K562 (cell line): ENCODE measurements around the gene ISYNA1. TPM values are rescaled to one million over a fixed set of nuclear protein-coding genes. Genes with fewer than 3 reads are reported as not detected.

Experiments used
- ATF7 ChIP-seq: fragments of 450-650 bp; IDR thresholded peaks from 2 replicates; pipeline ENCODE4 v1.7.1; 2014; ENCODE audit warnings: mild to moderate bottlenecking, moderate library complexity
- BHLHE40 ChIP-seq: IDR thresholded peaks from 2 replicates; pipeline ENCODE4 v1.6.1; 2011; ENCODE audit warnings: low read length, improper control_type of control experiment
- CBFA2T2 ChIP-seq: fragments of 450-650 bp; conservative IDR thresholded peaks from 2 replicates; pipeline ENCODE4 v1.6.1; 2017; ENCODE audit warnings: mild to moderate bottlenecking
- CTBP1 ChIP-seq: fragments of 450-650 bp; IDR thresholded peaks from 2 replicates; pipeline ENCODE4 v1.6.1; 2016; ENCODE audit warnings: borderline replicate concordance
- DMBX1 ChIP-seq: fragments of 250-450 bp; sonication (Bioruptor Pico); IDR thresholded peaks from 2 replicates; pipeline ENCODE4 v1.8.0; 2022; ENCODE audit warnings: inconsistent platforms, mild to moderate bottlenecking, moderate library complexity, borderline replicate concordance
- E2F6 ChIP-seq, 2 experiments: IDR thresholded peaks; 2 replicates each; pipeline ENCODE4 v1.6.1; 2011; ENCODE audit warnings: borderline replicate concordance in 1 of 2, control low read depth in 1 of 2, low read depth in 1 of 2, low read length in 1 of 2, mild to moderate bottlenecking in 1 of 2, mixed read lengths in 1 of 2, moderate library complexity in 1 of 2; ENCODE audit not compliant: insufficient read depth in 1 of 2, insufficient read length in 1 of 2, poor library complexity in 1 of 2, severe bottlenecking in 1 of 2; ENCODE audit errors: extremely low read depth in 1 of 2
- GABPA ChIP-seq: fragments of 200-800 bp; sonication (Bioruptor generic); conservative IDR thresholded peaks from 2 replicates; pipeline ENCODE4 v1.6.1; 2016; ENCODE audit warnings: low read depth, missing genetic modification characterization, missing compliant biosample characterization
- HDAC8 ChIP-seq: fragments of 450-650 bp; IDR thresholded peaks from 2 replicates; pipeline ENCODE4 v1.6.1; 2016; ENCODE audit warnings: mild to moderate bottlenecking, missing genetic modification characterization, moderate library complexity, missing compliant biosample characterization
- HOXB6 ChIP-seq: fragments of 250-450 bp; sonication (Bioruptor Pico); IDR thresholded peaks from 2 replicates; pipeline ENCODE4 v1.5.1; 2022; ENCODE audit warnings: mild to moderate bottlenecking, borderline replicate concordance
- JUN ChIP-seq, 2 experiments: sonication (generic) in 1 of 2; formaldehyde crosslinking in 1 of 2; IDR thresholded peaks; 2 replicates each; pipeline versions ENCODE4 v1.6.1 to v1.8.0; 2012 to 2022; ENCODE audit warnings: borderline replicate concordance in 2 of 2, mild to moderate bottlenecking in 2 of 2, improper control_type of control experiment in 1 of 2, low read depth in 1 of 2, low read length in 1 of 2, missing genetic modification reagents in 1 of 2
- KDM4B ChIP-seq, 2 experiments: fragments of 450-650 bp in 1 of 2; sonication (generic) in 1 of 2; IDR thresholded peaks; 2 replicates each; pipeline ENCODE4 v1.6.1; 2016 to 2017; ENCODE audit warnings: borderline replicate concordance in 2 of 2, antibody characterized with exemption in 1 of 2, low read depth in 1 of 2, mild to moderate bottlenecking in 1 of 2
- L3MBTL2 ChIP-seq: fragments of 450-650 bp; IDR thresholded peaks from 2 replicates; pipeline ENCODE4 v1.6.1; 2016; ENCODE audit warnings: mild to moderate bottlenecking, moderate library complexity
- MBD2 ChIP-seq: sonication (generic); IDR thresholded peaks from 2 replicates; pipeline ENCODE4 v1.6.1; 2016; ENCODE audit warnings: low read depth, borderline replicate concordance
- NCOA6 ChIP-seq: fragments of 450-650 bp; IDR thresholded peaks from 2 replicates; pipeline ENCODE4 v1.6.1; 2017; ENCODE audit warnings: mild to moderate bottlenecking
- RAD21 ChIP-seq, 2 experiments: fragments of 250-450 bp in 1 of 2; fragments of 450-650 bp in 1 of 2; sonication (Bioruptor Pico) in 1 of 2; formaldehyde crosslinking in 1 of 2; IDR thresholded peaks in 1 of 2; conservative IDR thresholded peaks in 1 of 2; 2 replicates each; pipeline versions ENCODE4 v1.4.0 to v1.8.0; 2020 to 2022; ENCODE audit warnings: mild to moderate bottlenecking in 2 of 2, moderate library complexity in 1 of 2
- RHOXF2B ChIP-seq: fragments of 250-450 bp; sonication (Bioruptor Pico); conservative IDR thresholded peaks from 2 replicates; pipeline ENCODE4 v1.5.1; 2021
- SMARCE1 ChIP-seq: fragments of 450-650 bp; IDR thresholded peaks from 2 replicates; pipeline ENCODE4 v1.7.1; 2016; ENCODE audit warnings: mild to moderate bottlenecking
- TCFL5 ChIP-seq: fragments of 250-450 bp; sonication (Bioruptor Pico); conservative IDR thresholded peaks from 2 replicates; pipeline ENCODE4 v1.6.1; 2021; ENCODE audit warnings: mild to moderate bottlenecking, moderate library complexity, matching md5 sums
- ZBTB9 ChIP-seq: fragments of 450-650 bp; formaldehyde crosslinking; IDR thresholded peaks from 2 replicates; pipeline ENCODE4 v1.4.0; 2020; ENCODE audit warnings: mild to moderate bottlenecking, moderate library complexity
- ZNF134 ChIP-seq: fragments of 250-450 bp; sonication (Bioruptor Pico); conservative IDR thresholded peaks from 2 replicates; pipeline ENCODE4 v1.4.0; 2020
- ZNF449 ChIP-seq: fragments of 250-450 bp; sonication (Bioruptor Pico); IDR thresholded peaks from 2 replicates; pipeline ENCODE4 v1.8.0; 2022; ENCODE audit warnings: moderate library complexity, mild to moderate bottlenecking, inconsistent platforms
- ZNF589 ChIP-seq: fragments of 200-800 bp; sonication (Bioruptor generic); IDR thresholded peaks from 2 replicates; pipeline ENCODE4 v1.6.1; 2016; ENCODE audit warnings: low read depth, missing genetic modification characterization, missing compliant biosample characterization
- ZNF785 ChIP-seq: fragments of 250-450 bp; sonication (Bioruptor Pico); IDR thresholded peaks from 2 replicates; pipeline ENCODE4 v1.4.0; 2020; ENCODE audit warnings: mild to moderate bottlenecking
- polyA plus RNA-seq, 8 experiments: library from polyadenylated mRNA; depleted of rRNA in 4 of 8; stranded (reverse) in 5 of 8; unstranded in 3 of 8; fragments of >200 nt; fragmentation: Nextera tagmentation in 2 of 8; fragmentation: Illumina TruSeq in 1 of 8; extraction: Ambion mirVana in 2 of 8; extraction: Trizol in 1 of 8; gene quantifications; 2 replicates each; pipeline versions ENCODE4 v1.2.1 to v1.2.3, GENCODE V29; 2011 to 2014; ENCODE audit warnings: inconsistent platforms in 1 of 8, missing spikeins in 1 of 8
- total RNA-seq, 7 experiments: library from RNA; depleted of rRNA in 6 of 7; stranded (reverse); fragments of >200 nt in 6 of 7; fragmentation: Illumina TruSeq in 2 of 7; extraction: Trizol in 2 of 7; gene quantifications; 2 replicates each; pipeline versions ENCODE4 v1.2.1 to v1.2.3, GENCODE V29; 2011 to 2021; ENCODE audit warnings: low replicate concordance in 1 of 7

ISYNA1 gene
- total and polyA plus RNA-seq, 9 of the 15 experiments (the other 6 are each of a cell fraction or from before 2014, with no cell fraction given): 21.8 to 460 (median 93.2) TPM

- TF ChIP-seq RHOXF2B (CRISPR knock-in tag) (no peak), ATF7 (0 out of 2 replicates have a peak, but pooled peaks have one; percentile 27), RAD21 (CRISPR knock-in tag; conservative IDR thresholded peaks at IDR 0.05 in 1 of 2, IDR thresholded peaks at IDR 0.05 in 1 of 2) (0 out of 4 replicates have a peak, but pooled peaks of 1 of the 2 experiments have one; percentile 6), JUN (IDR thresholded peaks at IDR 0.05; ENCODE audit: borderline replicate concordance, low read depth, low read length) (0 out of 2 replicates have a peak, but pooled peaks have one; percentile 40), JUN (CRISPR knock-in tag; IDR thresholded peaks at IDR 0.05; ENCODE audit: borderline replicate concordance) (no peak), L3MBTL2 (peak; percentile 87), GABPA (peak; percentile 94), BHLHE40 (peak; percentile 63), ZNF449 (CRISPR knock-in tag) (peak; percentile 44; the same call in 1 of the 2 replicates), CBFA2T2 (no peak), CTBP1 (peak; percentile 78), KDM4B (IDR thresholded peaks at IDR 0.05; ENCODE audit: borderline replicate concordance in 2 of 2, low read depth in 1 of 2) (peak in 1 of 2 experiments; percentile 60; a peak in 1 of 4 replicates), SMARCE1 (peak; percentile 25; the same call in 1 of the 2 replicates), NCOA6 (no peak), TCFL5 (CRISPR knock-in tag) (0 out of 2 replicates have a peak, but pooled peaks have one; percentile 48), ZNF134 (CRISPR knock-in tag) (no peak), ZBTB9 (peak; percentile 62; the same call in 1 of the 2 replicates), DMBX1 (CRISPR knock-in tag) (peak; percentile 79; the same call in 1 of the 2 replicates), HDAC8 (no peak), HOXB6 (CRISPR knock-in tag) (no peak), MBD2 (no peak), E2F6 (IDR thresholded peaks at IDR 0.05; ENCODE audit: borderline replicate concordance in 1 of 2, extremely low read depth in 1 of 2, insufficient read depth in 1 of 2, insufficient read length in 1 of 2, low read depth in 1 of 2, low read length in 1 of 2, poor library complexity in 1 of 2, severe bottlenecking in 1 of 2) (peak in 1 of 2 experiments; percentile 51), ZNF785 (no peak), ZNF589 (CRISPR knock-in tag) (peak; percentile 82)
Measured at GRCh38 chr19:18478545-18479311, 40.8 kb upstream of the ISYNA1 start (continued).
